Measurements from ENCODE around the gene FLOT2. TPM values are rescaled to one million over a fixed set of nuclear protein-coding genes. Genes with fewer than 3 reads are reported as not detected.

The FLOT2 gene
- total and polyA plus RNA-seq, 10 of the 15 experiments (the other 5 are each of a cell fraction or from before 2014, with no cell fraction given) = 56.8 to 302 (median 149) TPM

GRCh38 chr17:28864991-28865849 lies 32.3 kb downstream of the FLOT2 start:
- Histone ChIP-seq H3K9ac (ENCODE audit: control insufficient read depth, insufficient read depth, low read length) (peak overlapping the region; percentile 32), H3K27me3 (replicated peaks in 1 of 2; ENCODE audit: control insufficient read depth in 2 of 2, insufficient read depth in 2 of 2, low read length in 1 of 2) (no peaks in the 10 kb centered on the region), H3K4me1 (ENCODE audit: control insufficient read depth, insufficient read depth, low read length) (peaks cover 9% of the 10 kb centered on the region), H3K27ac (ENCODE audit: control insufficient read depth, insufficient read depth) (peak overlapping the region; percentile 31; the same call in 1 of the 2 replicates), H3K36me3 (ENCODE audit: control insufficient read depth in 2 of 2, insufficient read depth in 2 of 2, low read length in 1 of 2) (peaks cover 2 to 4% of the 10 kb centered on the region in 2 experiments; a peak in 3 of 4 replicates), H3K4me3 (no peak overlapping the region), H3K9me3 (replicated peaks; ENCODE audit: control insufficient read depth, insufficient read depth, low read length) (no peaks in the 10 kb centered on the region), H3K4me2 (ENCODE audit: control insufficient read depth, insufficient read depth) (peak overlapping the region; percentile 22; the same call in 1 of the 2 replicates), H3K79me2 (ENCODE audit: control insufficient read depth, insufficient read depth, low read length) (no peaks in the 10 kb centered on the region), H2AFZ (ENCODE audit: control insufficient read depth, low read depth, low read length) (peak overlapping the region; percentile 48), H4K20me1 (ENCODE audit: control insufficient read depth, insufficient read depth) (no peaks in the 10 kb centered on the region)
- in situ Hi-C loops (cut with MboI) (no loop called here), intact Hi-C loops (cut with micrococcal nuclease; ENCODE audit: unreplicated experiment) (no loop called here)
- SMC1A ChIA-PET (ENCODE audit: uncharacterized antibody, unreplicated experiment) = interaction anchor here (0.6 to 4.0 kb wide), 6 partner anchors 9 to 102 kb away, joined by 3 to 19 read pairs (median 3); no protein-coding TSS in a partner anchor
- no peak for FAIRE-seq
- TF ChIP-seq E2F8 (IDR thresholded peaks at IDR 0.05; ENCODE audit: low read depth, partially characterized antibody) (no peak), ETV6 (conservative IDR thresholded peaks at IDR 0.05 in 1 of 2, IDR thresholded peaks at IDR 0.05 in 1 of 2; ENCODE audit: borderline replicate concordance in 1 of 2, low read depth in 1 of 2) (peak in 1 of 2 experiments; percentile 2; a peak in 1 of 4 replicates), REST (IDR thresholded peaks at IDR 0.05; ENCODE audit: low read depth, low read length) (no peak)
- POLR2A ChIA-PET = interaction anchor here (0.5 to 1.0 kb wide), 5 partner anchors 33 to 1554 kb away, joined by 3 to 4 read pairs (median 3); no protein-coding TSS in a partner anchor
- CTCF ChIA-PET = interaction anchor here (0.7 to 2.2 kb wide), 4 partner anchors 15 to 101 kb away, joined by 4 to 12 read pairs (median 7); no protein-coding TSS in a partner anchor
- ATAC-seq = peak; percentile 28
- no TSS peak for BruUV-seq (replicated peaks)
- 70% methylated on average over 11 of the region's 11 CpGs for WGBS (ENCODE audit: insufficient coverage, insufficient replicate concordance, low lambda C conversion rate, missing lambda C conversion rate)
- DNase-seq (ENCODE audit: low read depth, low spot score) = no peak
- RAD21 ChIA-PET (ENCODE audit: unreplicated experiment) = interaction anchor here (0.7 to 2.4 kb wide), 5 partner anchors 14 to 138 kb away, joined by 3 to 7 read pairs (median 5); no protein-coding TSS in a partner anchor

Data from GM12878 (cell line).